Uterus (tissue), 4 donors: Measurements from ENCODE around the gene HLA-DQB1. TPM values are rescaled to one million over a fixed set of nuclear protein-coding genes. Genes with fewer than 3 reads are reported as not detected.
"Not testable (repeated sequence)": the region's sequence is repeated elsewhere in the genome, so short reads cannot be mapped to it uniquely, and the experiment has no call there.

Source experiments
- DNase-seq, 2 donors: peaks; one replicate each; pipeline ENCODE4 v3.0.0-alpha.2; 2019 to 2020
- H3K27ac ChIP-seq, 2 donors: fragments of 200-600 bp; sonication (generic); 1 replicate in 1 of 2; 2 replicates in 1 of 2; pipeline ENCODE4 v1.5.1; 2016 to 2018
- H3K27me3 ChIP-seq, 2 donors: fragments of 200-600 bp; sonication (generic); one replicate each; pipeline ENCODE4 v1.5.1; 2018 to 2019; ENCODE audit warnings: control low read depth in 1 of 2
- H3K36me3 ChIP-seq, 2 donors: fragments of 200-600 bp; sonication (generic); one replicate each; pipeline ENCODE4 v1.5.1; 2019; ENCODE audit warnings: control low read depth in 1 of 2
- H3K4me1 ChIP-seq, 2 donors: fragments of 200-600 bp; sonication (generic); one replicate each; pipeline ENCODE4 v1.5.1; 2018 to 2019; ENCODE audit warnings: control low read depth in 1 of 2
- H3K4me3 ChIP-seq, 2 donors: fragments of 200-600 bp; sonication (generic); 1 replicate in 1 of 2; 2 replicates in 1 of 2; pipeline ENCODE4 v1.5.1; 2018 to 2019; ENCODE audit warnings: mild to moderate bottlenecking in 1 of 2
- H3K9me3 ChIP-seq, 2 donors: fragments of 200-600 bp; sonication (generic); one replicate each; pipeline ENCODE4 v1.5.1; 2019; ENCODE audit warnings: control low read depth in 1 of 2
- POLR2A ChIP-seq, 2 donors: fragments of 450-650 bp; IDR thresholded peaks; one replicate each; pipeline ENCODE4 v1.6.1; 2016; ENCODE audit warnings: antibody characterized with exemption in 2 of 2, mild to moderate bottlenecking in 1 of 2, moderate library complexity in 1 of 2
- intact Hi-C: fragments of 100-400 bp; cut with DNase I; formaldehyde crosslinking; loops from one replicate; pipeline ENCODE4 v1.15.1; 2023; ENCODE audit warnings: low total_unique reads
- total RNA-seq, 4 donors: library from RNA; depleted of rRNA in 3 of 4; stranded (reverse); fragments of >200 nt in 3 of 4; gene quantifications; one replicate each; pipeline versions ENCODE4 v1.1.0 to v1.2.4, GENCODE V29; 2014 to 2023
- TF ChIP-seq, protein P1 (sequence below), 4 experiments: fragments of 200-600 bp in 2 of 4; fragments of 450-650 bp in 2 of 4; sonication (generic) in 2 of 4; IDR thresholded peaks; one replicate each; pipeline ENCODE4 v1.5.1; 2016 to 2019; ENCODE audit warnings: antibody characterized with exemption in 4 of 4, mild to moderate bottlenecking in 2 of 4, moderate library complexity in 1 of 4
- donor health status: DM: yes; HTN: yes; CAD: no.

The HLA-DQB1 gene
- 10 to 100 TPM in 2 of 4 donors, 1 to 10 TPM in 1, not detected in 1; 4.9 to 31.2 (median 17.9) TPM for total RNA-seq

DNA sequence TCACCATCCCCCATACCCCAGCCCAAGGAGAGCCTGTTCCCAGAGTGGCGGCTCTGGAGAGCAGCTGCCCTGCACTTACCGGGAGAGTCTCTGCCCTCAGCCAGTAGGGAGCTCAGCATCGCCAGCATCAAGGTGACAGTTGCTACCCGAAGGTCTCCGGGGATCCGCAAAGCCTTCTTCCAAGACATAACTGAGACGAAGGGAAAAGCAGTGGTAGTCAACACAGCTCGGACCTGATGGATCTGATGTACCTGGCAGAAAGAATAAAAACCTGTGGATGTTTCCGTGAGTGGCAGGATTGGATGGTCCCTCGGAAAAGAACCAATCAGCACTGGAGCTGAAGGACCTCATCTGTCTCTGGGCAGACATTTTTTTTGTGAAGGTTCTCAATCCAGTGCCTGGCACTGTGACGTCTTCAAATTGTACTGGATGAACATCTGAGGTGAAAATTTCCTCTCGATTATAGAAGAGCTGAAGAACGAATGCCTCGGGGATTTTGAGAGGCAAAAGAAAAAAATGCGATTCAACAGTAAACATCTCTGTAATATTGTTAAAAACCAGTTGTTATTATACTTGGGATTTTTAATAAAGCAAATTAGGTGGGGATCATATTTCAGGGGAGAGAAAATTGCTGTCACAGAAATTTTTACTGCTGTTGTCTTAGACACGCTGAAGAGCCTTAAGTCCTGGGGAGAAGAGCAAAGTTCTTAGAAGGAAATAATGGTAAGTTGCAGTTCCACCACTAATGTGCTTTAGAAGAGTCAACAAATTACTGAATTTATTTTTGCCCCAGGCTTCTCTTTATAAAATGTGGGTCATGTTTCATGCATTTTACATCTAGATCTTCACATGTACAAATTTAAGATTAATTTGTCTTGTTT lies at the start of gene HLA-DQB1:
Gene HLA-DQB1, minus strand, starts transcription at position 238 of the 881 bp plus-strand sequence. Its CDS starts 50 bp downstream, at position 188.
- DNase-seq, result peak in 1 of 2 donors; percentile 14
- intact Hi-C loops, result no loop called here
- Histone ChIP-seq H3K9me3 (no peaks in the 10 kb centered on the region), H3K36me3 (no peaks in the 10 kb centered on the region), H3K27ac (peak within 1 kb of the TSS in 1 of 2 donors; percentile 27), H3K4me3 (no peak within 1 kb of the TSS), H3K27me3 (no peaks in the 10 kb centered on the region), H3K4me1 (no peaks in the 10 kb centered on the region)
- TF ChIP-seq, protein P1, sequence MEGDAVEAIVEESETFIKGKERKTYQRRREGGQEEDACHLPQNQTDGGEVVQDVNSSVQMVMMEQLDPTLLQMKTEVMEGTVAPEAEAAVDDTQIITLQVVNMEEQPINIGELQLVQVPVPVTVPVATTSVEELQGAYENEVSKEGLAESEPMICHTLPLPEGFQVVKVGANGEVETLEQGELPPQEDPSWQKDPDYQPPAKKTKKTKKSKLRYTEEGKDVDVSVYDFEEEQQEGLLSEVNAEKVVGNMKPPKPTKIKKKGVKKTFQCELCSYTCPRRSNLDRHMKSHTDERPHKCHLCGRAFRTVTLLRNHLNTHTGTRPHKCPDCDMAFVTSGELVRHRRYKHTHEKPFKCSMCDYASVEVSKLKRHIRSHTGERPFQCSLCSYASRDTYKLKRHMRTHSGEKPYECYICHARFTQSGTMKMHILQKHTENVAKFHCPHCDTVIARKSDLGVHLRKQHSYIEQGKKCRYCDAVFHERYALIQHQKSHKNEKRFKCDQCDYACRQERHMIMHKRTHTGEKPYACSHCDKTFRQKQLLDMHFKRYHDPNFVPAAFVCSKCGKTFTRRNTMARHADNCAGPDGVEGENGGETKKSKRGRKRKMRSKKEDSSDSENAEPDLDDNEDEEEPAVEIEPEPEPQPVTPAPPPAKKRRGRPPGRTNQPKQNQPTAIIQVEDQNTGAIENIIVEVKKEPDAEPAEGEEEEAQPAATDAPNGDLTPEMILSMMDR (IDR thresholded peaks at IDR 0.05), result no peak
- TF ChIP-seq POLR2A (IDR thresholded peaks at IDR 0.05), result no peak

DNA sequence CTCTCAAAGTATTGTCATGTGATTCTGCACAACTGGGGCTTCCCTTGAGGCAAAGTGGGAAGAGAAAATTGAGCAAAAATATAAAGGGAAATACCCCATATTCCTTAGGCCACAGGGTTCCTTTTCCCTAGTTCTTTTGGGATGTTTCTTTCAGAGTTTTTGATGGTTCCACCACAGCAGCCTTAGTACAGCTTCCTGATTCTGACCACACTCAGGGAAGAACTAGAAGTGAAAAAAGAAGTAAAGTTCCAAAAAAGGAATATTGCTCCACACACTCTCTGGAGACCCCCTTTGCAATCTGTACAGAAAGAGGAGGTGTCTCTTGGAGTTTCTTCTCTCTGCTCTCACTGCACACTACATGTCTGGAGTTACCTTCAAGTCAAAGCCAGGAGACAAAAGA lies 46.8 kb upstream of the HLA-DQB1 start:
- no peaks in the 10 kb centered on the region for H3K4me1 ChIP-seq
- H3K4me3 ChIP-seq, result no peak overlapping the region
- no peak overlapping the region for H3K27ac ChIP-seq
- H3K36me3 ChIP-seq, result no peaks in the 10 kb centered on the region
- intact Hi-C loops, result no loop called here
- no peaks in the 10 kb centered on the region for H3K9me3 ChIP-seq
- no peak for TF ChIP-seq POLR2A (IDR thresholded peaks at IDR 0.05)
- no peaks in the 10 kb centered on the region for H3K27me3 ChIP-seq
- no peak for DNase-seq

DNA sequence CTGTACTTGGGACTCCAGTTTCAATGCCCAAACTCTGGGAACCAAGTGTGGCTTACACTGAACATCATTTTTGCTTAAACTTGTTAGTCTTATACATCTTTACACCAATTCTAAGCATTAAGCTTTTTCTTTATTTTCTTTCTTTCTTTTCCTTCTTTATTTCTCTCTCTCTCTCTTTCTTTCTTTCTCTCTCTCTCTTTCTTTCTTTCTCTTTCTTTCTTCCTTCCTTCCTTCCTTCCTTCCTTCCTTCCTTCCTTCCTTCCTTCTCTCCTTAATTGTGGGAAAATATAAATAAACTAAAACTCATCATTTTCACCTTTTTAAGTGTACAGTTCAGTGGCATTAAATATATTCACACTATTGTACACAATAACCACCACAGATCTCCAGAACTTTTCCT lies 43.2 kb upstream of the HLA-DQB1 start:
- Histone ChIP-seq H3K4me1 (no peaks in the 10 kb centered on the region), H3K27ac (no peak overlapping the region), H3K9me3 (no peaks in the 10 kb centered on the region), H3K27me3 (no peaks in the 10 kb centered on the region), H3K4me3 (no peak overlapping the region), H3K36me3 (no peaks in the 10 kb centered on the region)
- DNase-seq, result no peak
- intact Hi-C loops, result no loop called here
- TF ChIP-seq, protein P1 (IDR thresholded peaks at IDR 0.05), result no peak
- no peak for TF ChIP-seq POLR2A (IDR thresholded peaks at IDR 0.05)

DNA sequence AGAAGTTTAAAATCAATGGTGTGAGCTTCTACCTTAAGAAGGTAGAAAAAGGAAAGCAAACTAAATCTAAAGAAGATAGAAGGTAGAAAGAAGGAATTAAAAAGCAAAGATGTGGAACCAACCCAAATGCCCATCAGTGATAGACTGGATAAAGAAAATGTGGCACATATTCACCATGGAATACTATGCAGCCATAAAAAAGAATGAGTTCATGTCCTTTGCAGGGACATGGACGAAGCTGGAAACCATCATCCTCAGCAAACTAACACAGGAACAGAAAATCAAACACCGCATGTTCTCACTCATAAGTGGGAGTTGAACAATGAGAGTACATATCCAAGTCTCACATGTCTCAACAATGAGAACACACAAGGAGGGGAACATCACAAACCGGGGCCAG lies 38.7 kb upstream of the HLA-DQB1 start:
- H3K4me3 ChIP-seq, DNase-seq, H3K4me1 ChIP-seq, H3K36me3 ChIP-seq, H3K27me3 ChIP-seq, intact Hi-C loops, H3K27ac ChIP-seq, H3K9me3 ChIP-seq: not testable (repeated sequence)

DNA sequence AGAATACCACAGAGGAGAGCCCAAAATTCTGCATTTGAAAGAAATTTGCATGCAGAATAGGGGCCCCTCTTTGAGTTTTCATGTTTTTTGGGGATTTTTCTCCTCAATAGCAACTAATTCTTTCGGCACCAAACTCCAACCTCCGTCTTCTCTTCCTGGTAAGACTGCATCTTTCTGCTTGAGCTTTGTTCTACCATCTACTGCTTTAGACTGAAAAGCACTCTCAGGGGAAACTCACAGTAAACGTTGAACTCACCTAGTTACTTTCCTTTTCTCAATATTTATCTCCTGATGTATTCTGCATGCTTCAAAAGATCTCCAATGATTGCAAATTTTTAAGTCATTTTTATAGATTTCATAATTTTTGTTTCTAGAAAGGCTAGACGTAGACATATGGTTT lies 36.9 kb upstream of the HLA-DQB1 start:
- no peak for DNase-seq
- H3K27me3 ChIP-seq, result no peaks in the 10 kb centered on the region
- intact Hi-C loops, result no loop called here
- H3K4me3 ChIP-seq, result no peak overlapping the region
- TF ChIP-seq, protein P1 (IDR thresholded peaks at IDR 0.05), result no peak
- no peak for TF ChIP-seq POLR2A (IDR thresholded peaks at IDR 0.05)
- no peaks in the 10 kb centered on the region for H3K9me3 ChIP-seq
- H3K27ac ChIP-seq, result no peak overlapping the region
- H3K4me1 ChIP-seq, result no peaks in the 10 kb centered on the region
- no peaks in the 10 kb centered on the region for H3K36me3 ChIP-seq

DNA sequence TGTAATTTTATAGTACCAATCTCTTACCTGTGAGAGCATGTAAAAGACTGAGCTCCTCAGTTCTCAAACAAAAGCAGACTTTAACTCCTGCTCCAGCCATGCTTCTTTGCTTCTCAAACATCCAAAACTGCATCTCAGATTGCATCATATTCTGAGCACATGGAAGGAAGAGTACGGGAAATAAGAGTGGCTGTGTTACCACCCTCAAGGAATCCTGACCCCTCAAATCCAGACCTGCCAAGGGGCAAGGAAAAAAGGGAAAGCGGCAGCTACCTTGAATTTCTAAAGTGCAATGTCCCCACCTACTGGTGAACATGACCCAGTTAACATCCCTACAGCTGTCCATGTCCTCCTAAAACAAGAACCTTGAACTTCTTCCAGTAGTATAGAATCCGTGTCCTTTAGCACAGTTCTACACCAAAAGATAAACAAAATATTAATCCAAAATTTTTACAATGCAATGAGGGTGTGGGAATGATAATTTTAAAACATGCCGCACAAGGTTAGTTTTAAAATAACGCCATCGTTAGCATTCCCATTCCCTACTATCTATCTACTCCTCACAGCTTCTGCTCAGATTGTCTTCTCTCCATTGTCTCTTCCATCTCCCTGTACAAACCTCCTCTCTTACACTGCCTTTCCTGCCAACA lies 34.1 kb upstream of the HLA-DQB1 start:
- Histone ChIP-seq H3K27ac (no peak overlapping the region), H3K36me3 (no peaks in the 10 kb centered on the region), H3K27me3 (no peaks in the 10 kb centered on the region), H3K4me1 (no peaks in the 10 kb centered on the region), H3K4me3 (no peak overlapping the region), H3K9me3 (no peaks in the 10 kb centered on the region)
- peak; percentile 17 to 28 for DNase-seq
- TF ChIP-seq POLR2A (IDR thresholded peaks at IDR 0.05), result no peak
- TF ChIP-seq, protein P1 (IDR thresholded peaks at IDR 0.05), result peak; percentile 35 to 69 (median 55)
- intact Hi-C loops, result no loop called here
